SH-SY5Y (cell line): ENCODE measurements around the gene NUDT3.

ENCODE experiments used
- GATA2 ChIP-seq: IDR thresholded peaks from 2 replicates; pipeline ENCODE4 v1.6.1; 2011; ENCODE audit warnings: mild to moderate bottlenecking, low read depth, low read length
- GATA3 ChIP-seq: IDR thresholded peaks from 2 replicates; pipeline ENCODE4 v1.6.1; 2011; ENCODE audit warnings: low read depth, mild to moderate bottlenecking, low read length, moderate library complexity

GRCh38 chr6:34249469-34250261, 142.8 kb downstream of the NUDT3 start:
- TF ChIP-seq GATA2 = no peak
- TF ChIP-seq GATA3 = no peak
